ENCODE measurements around the gene TAPT1. TPM values are rescaled to one million over a fixed set of nuclear protein-coding genes. Genes with fewer than 3 reads are reported as not detected.

Gene TAPT1
- total and polyA plus RNA-seq, 2 of the 13 experiments (the other 11 are each of a cell fraction or from before 2014, with no cell fraction given): 24.5 to 25.3 TPM

- ATAC-seq (peak; percentile 99), DNase-seq (ENCODE audit: low spot score) (peak; percentile 99), FAIRE-seq (peak; percentile 96)
- H4K20me1 ChIP-seq (ENCODE audit: insufficient read depth, low read length): no peaks in the 10 kb centered on the region
- in situ Hi-C loops (cut with HindIII; ENCODE audit: extremely low pct_ligation_motif_present, low pct_unique_long_range_greater_than_20kb) (no loop called here), intact Hi-C loops (cut with micrococcal nuclease; ENCODE audit: unreplicated experiment) (loop anchor here (1.0 to 2.0 kb wide), 3 partner anchors 12 to 58 kb away; no protein-coding TSS in a partner anchor)
- H3K4me2 ChIP-seq (ENCODE audit: low read depth, low read length): peak overlapping the region; percentile 57
- CTCF ChIA-PET (ENCODE audit: low intra/inter-chr PET ratio, low total read pairs): no interaction called here
- H3K27ac ChIP-seq (ENCODE audit: extremely low read length, insufficient read depth, low read length): peak overlapping the region; percentile 72
- H3K79me2 ChIP-seq (ENCODE audit: insufficient read depth, low read length): no peaks in the 10 kb centered on the region
- H3K9ac ChIP-seq (ENCODE audit: insufficient read depth, low read depth, low read length): no peak overlapping the region; the same call in 1 of the 2 replicates
- H3K4me3 ChIP-seq (replicated peaks in 1 of 3; ENCODE audit: insufficient read depth in 1 of 3, low read depth in 2 of 3, low read length in 3 of 3): no peak overlapping the region; a peak in 1 of 6 replicates
- no TSS peak for BruUV-seq (replicated peaks)
- H3K4me1 ChIP-seq (ENCODE audit: insufficient read depth, low read length): peaks cover 64% of the 10 kb centered on the region
- no peaks in the 10 kb centered on the region for H3K36me3 ChIP-seq (replicated peaks in 1 of 2; ENCODE audit: control insufficient read depth in 1 of 2, insufficient read depth in 2 of 2, low read length in 2 of 2)
- no peaks in the 10 kb centered on the region; a peak in 1 of 5 replicates for H3K27me3 ChIP-seq (ENCODE audit: control insufficient read depth in 1 of 2, insufficient read depth in 2 of 2, low read length in 2 of 2)
- POLR2A ChIA-PET: interaction anchor here (0.9 to 3.1 kb wide), 10 partner anchors 9 to 57 kb away, joined by 3 to 15 read pairs (median 4); partner anchors contain the start of gene PROM1
- no peak overlapping the region for H2AFZ ChIP-seq (ENCODE audit: low read length)
- peaks cover 24% of the 10 kb centered on the region for H3K9me3 ChIP-seq (ENCODE audit: low read length)
- TF ChIP-seq ZSCAN30 (CRISPR knock-in tag; IDR thresholded peaks at IDR 0.05) (no peak), AHDC1 (CRISPR knock-in tag; IDR thresholded peaks at IDR 0.05; ENCODE audit: borderline replicate concordance) (peak; percentile 75; the same call in 1 of the 2 replicates), MTF2 (CRISPR knock-in tag; IDR thresholded peaks at IDR 0.05; ENCODE audit: borderline replicate concordance) (no peak), ARNT2 (CRISPR knock-in tag; IDR thresholded peaks at IDR 0.05; ENCODE audit: low read depth) (no peak), EP300 (IDR thresholded peaks at IDR 0.05; ENCODE audit: low read depth in 2 of 2, low read length in 2 of 2) (peak in 1 of 2 experiments; percentile 87; a peak in 2 of 4 replicates), EP300 (CRISPR knock-in tag; IDR thresholded peaks at IDR 0.05; ENCODE audit: borderline replicate concordance) (peak; percentile 75; the same call in 1 of the 2 replicates), POGK (CRISPR knock-in tag; conservative IDR thresholded peaks at IDR 0.05) (0 out of 2 replicates have a peak, but pooled peaks have one; percentile 39), ZNF337 (CRISPR knock-in tag; IDR thresholded peaks at IDR 0.05; ENCODE audit: borderline replicate concordance, low read depth) (no peak), CCDC6 (CRISPR knock-in tag; IDR thresholded peaks at IDR 0.05) (no peak), ZBTB7A (CRISPR knock-in tag; IDR thresholded peaks at IDR 0.05) (no peak), ZNF33A (CRISPR knock-in tag; IDR thresholded peaks at IDR 0.05; ENCODE audit: borderline replicate concordance) (no peak)
Measured at GRCh38 chr4:16140879-16141249, 85.4 kb downstream of the TAPT1 start.

All from HepG2 (cell line).